UCSD-AML1 (cell line): ENCODE results near the gene TP73.

Source experiments
- DNase-seq: peaks from one replicate; lab custom pipeline; 2025; ENCODE audit not compliant: unreplicated experiment; lab: John Stamatoyannopoulos, UW

The TP73 gene

DNA sequence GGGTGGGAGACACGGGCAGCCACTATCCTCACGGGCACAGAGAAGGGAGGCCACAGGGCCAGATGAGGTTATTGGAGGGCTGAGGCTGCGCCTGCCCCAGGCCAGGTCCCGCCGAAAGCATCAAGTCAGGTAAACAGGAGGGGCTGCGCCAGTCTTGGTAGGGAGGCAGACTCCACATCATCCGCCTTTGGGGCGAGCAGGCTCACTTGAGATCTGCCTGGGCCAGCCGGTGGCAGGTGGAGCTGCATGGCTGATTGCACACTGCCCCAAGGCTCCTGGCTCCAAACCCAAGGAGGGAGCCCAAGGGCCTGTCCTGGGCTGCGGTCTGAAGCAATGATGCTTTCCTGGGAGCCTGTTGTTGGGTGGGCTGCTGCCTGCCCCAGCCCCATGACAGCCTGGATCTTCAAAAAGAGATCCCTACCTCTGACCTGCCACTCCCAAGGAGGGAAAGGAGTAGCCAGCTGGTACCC, 124.8 kb downstream of the TP73 start:
- DNase-seq, result no peak

- no peak for DNase-seq
Measured at GRCh38 chr1:3777647-3778589, 125.6 kb downstream of the TP73 start.

DNA sequence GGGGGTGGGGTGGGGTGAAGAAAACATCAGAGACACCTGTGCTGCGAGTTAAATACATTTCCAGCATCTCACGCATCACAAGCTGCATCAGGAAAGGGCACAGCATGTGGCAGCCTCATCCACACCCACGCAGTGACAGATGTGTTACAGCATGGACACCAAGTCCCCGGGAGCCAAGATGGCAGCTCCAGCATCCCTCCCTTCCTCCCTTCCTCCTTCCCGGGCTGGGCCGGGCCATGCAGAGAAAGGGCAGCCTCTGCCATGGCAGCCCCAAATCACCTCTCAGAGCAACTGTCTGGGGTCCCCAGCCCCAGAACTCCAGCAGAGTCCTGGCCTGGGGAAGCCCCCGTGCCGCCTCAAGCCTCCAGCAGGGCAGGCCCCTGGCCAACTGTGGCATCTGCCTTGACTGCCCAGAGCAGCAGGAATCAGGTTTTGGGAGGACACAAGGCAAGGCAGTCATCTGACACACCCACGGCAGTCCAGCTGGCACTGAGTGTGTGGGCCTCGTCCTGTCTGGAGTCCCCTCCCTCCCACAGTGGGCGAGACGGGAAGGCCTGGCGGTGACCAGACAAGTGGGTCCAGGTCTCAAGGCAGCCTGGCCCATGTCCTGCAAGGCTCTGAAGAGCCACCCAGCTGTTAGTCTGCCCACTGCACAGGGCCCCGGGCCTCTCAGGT, 126.4 kb downstream of the TP73 start:
- no peak for DNase-seq

GRCh38 chr1:3779265-3779911, 127.1 kb downstream of the TP73 start:
- DNase-seq, result no peak

DNA sequence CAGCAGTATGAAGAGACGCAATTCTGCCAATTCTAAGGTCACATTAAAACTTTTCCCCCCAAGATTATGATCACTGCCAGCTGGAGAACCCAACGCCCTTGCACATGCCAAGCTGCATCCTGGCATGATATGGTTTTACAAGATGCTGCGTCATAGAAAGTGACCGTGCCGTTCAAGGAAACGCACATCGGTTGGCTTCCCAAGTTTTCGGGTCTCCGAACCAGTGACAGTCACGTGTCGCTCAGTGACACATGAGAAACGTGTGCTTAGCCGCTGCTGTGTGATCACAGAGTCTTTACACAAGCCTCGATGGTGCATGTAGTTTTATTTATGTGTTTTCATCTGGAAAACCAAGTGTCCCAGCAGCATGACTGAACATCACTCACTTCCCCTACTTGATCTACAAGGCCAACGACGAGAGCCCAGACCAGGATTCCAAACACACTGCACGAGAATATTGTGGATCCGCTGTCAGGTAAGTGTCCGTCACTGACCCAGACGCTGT, 127.6 kb downstream of the TP73 start:
- DNase-seq, result no peak

DNA sequence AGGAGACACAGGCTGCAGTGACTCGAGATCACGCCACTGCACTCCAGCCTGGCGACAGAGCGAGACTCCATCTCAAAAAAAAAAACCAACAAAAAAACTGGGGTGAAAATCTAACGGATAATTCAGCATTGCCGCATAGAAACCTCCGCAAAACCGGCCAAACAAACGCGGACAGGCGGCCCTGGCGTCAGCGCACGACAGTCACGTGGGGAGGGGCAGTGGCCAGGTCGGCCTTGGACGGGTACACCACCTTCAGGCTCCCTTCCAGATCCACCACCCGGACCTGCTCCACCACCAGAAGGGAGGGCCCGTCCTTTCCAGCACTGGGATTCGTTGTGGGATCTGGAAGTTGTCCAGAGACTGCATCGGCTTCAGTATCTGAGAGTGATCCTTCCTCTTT, 128.6 kb downstream of the TP73 start:
- DNase-seq, result no peak

DNA sequence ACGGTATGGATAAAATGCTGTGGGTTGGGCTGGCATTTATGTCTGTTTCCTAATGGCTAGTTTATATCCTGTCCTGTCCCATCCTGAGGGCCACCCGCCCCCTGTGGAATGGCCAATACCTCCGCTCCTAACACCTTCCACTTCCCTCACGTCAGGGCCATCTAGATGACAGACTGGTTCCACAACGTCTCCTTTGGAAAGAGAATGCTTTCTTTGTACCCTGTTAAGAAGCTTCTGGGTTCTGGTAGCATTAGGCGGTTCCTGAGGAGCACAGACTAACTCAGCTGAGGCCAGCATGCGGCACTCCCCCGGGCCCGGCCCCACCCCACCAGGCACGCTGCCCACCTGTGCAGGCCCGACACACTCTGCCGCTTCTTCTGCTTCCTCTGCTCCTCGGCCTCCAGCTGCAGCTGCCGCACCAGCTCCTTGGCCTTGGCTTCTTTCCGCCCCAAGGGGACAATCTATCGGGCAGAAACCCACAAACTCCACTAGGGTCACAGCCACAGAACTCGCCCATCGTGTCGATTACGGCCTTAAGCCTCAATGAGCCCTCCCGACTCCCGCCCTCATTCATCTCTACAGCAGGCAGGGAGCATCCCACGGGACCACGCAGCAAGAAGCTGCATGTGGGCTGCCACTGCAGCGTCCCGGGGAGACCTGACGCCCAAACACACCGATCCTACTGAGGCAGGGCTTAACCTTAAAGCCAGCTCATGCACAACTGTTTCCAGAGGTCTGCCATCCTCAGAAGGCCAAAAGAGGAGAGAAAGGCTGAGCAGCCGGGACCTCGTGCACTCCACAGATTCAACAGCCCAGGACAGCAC, 131.5 kb downstream of the TP73 start:
- no peak for DNase-seq

DNA sequence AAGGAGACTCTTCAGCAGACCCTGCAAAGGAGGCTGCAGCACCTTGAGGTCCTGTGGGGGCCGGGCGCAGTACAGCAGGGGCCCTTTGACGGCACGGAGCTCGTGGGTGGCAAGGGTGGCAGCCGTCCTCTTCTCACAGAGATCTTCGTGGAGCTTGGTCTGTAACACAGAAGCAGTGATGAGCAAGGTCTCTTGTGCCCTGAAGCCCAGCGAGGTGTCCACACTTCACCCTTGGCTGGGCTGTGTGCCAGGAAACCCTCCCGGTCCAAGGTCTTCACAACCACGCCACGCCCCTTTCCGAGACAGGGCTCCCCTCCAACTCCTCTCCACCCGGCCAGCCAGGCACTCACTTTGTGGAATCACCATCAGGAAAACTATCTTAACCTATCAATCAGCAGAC, 132.7 kb downstream of the TP73 start:
- DNase-seq, result no peak

DNA sequence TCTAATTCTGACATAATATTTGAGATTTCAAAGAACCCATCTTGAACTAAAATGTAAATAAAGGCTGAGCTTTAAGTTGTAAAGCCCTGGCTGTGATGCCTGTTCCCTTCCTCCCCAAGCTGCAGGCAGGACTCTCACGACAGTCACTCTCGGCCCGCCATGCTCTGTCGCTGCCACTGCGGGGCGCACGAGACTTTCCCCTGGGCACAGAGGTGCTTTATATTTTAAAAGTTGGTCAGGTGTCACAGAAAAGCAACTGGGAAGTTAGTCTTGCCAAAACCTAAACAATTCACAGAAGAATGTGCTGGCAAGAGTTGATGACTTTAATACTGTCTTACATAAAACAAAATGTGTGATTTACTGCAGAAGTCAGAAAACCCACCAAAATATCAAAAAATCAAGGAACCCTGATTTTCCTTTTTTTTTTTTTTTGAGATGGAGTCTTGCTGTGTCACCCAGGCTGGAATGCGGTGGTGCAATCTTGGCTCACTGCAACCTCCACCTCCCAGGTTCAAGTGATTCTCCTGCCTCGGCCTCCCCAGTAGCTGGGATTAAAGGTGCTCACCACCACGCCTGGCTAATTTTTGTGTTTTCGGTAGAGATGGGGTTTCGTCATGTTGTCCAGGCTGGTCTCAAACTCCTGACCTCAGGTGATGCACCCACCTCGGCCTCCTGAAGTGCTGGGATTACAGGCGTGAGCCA, 133.3 kb downstream of the TP73 start:
- no peak for DNase-seq
